GM23338 (cell line): ENCODE results near the gene MYLK3. TPM values are rescaled to one million over a fixed set of nuclear protein-coding genes. Genes with fewer than 3 reads are reported as not detected.

ENCODE experiments used
- ATAC-seq: fragments of 200-7000 bp; cut with Tn5 transposase; 3 replicates; pipeline ENCODE4 v1.9.1; 2020
- DNase-seq: peaks from one replicate; pipeline ENCODE4 v3.0.0-alpha.2; 2015; ENCODE audit warnings: low spot score
- H2AFZ ChIP-seq: fragments of 200-600 bp; sonication (generic); 2 replicates; pipeline ENCODE4 v1.8.0; 2016; ENCODE audit warnings: antibody characterized with exemption, mild to moderate bottlenecking, moderate library complexity
- H3F3A ChIP-seq: fragments of 200-600 bp; sonication (generic); replicated peaks from 2 replicates; pipeline ENCODE4 v1.8.0; 2017; ENCODE audit warnings: antibody characterized with exemption, mixed run types, low read depth
- H3K27ac ChIP-seq: fragments of 200-600 bp; sonication (generic); 2 replicates; pipeline ENCODE4 v1.6.1; 2016; ENCODE audit warnings: low read depth
- H3K27me3 ChIP-seq: fragments of 200-600 bp; sonication (generic); 2 replicates; pipeline ENCODE4 v1.8.0; 2016; ENCODE audit warnings: mild to moderate bottlenecking, mixed run types, moderate library complexity; ENCODE audit not compliant: insufficient read depth
- H3K36me3 ChIP-seq: fragments of 200-600 bp; sonication (generic); 2 replicates; pipeline ENCODE4 v1.8.0; 2016; ENCODE audit warnings: mild to moderate bottlenecking; ENCODE audit not compliant: insufficient read depth
- H3K4me1 ChIP-seq: fragments of 200-600 bp; sonication (generic); 2 replicates; pipeline ENCODE4 v1.8.0; 2016; ENCODE audit warnings: mild to moderate bottlenecking, moderate library complexity; ENCODE audit not compliant: insufficient read depth
- H3K4me2 ChIP-seq: fragments of 200-600 bp; sonication (generic); 2 replicates; pipeline ENCODE4 v1.7.1; 2017; ENCODE audit warnings: mixed run types
- H3K4me3 ChIP-seq: fragments of 200-600 bp; sonication (generic); 2 replicates; pipeline ENCODE4 v1.6.1; 2016; ENCODE audit warnings: mixed run types
- H3K79me2 ChIP-seq: fragments of 200-600 bp; sonication (generic); replicated peaks from 2 replicates; pipeline ENCODE4 v1.8.0; 2017; ENCODE audit warnings: mild to moderate bottlenecking; ENCODE audit not compliant: insufficient read depth
- H3K9me2 ChIP-seq: fragments of 200-600 bp; sonication (generic); 2 replicates; pipeline ENCODE4 v1.8.0; 2017; ENCODE audit not compliant: insufficient read depth
- H4K20me1 ChIP-seq: fragments of 200-600 bp; sonication (generic); replicated peaks from 2 replicates; pipeline ENCODE4 v1.8.0; 2017; ENCODE audit warnings: mild to moderate bottlenecking; ENCODE audit not compliant: insufficient read depth
- H3K27ac Mint-ChIP-seq: 2 replicates; pipeline ENCODE4 v1.8.0; 2020; ENCODE audit warnings: inconsistent platforms, mild to moderate bottlenecking, moderate library complexity, mixed read lengths
- H3K27me3 Mint-ChIP-seq: 3 replicates; pipeline ENCODE4 v1.8.0; 2022; ENCODE audit warnings: low read depth, mild to moderate bottlenecking, moderate library complexity, mixed read lengths, inconsistent platforms; ENCODE audit not compliant: insufficient read depth, poor library complexity
- H3K36me3 Mint-ChIP-seq: 3 replicates; pipeline ENCODE4 v1.8.0; 2021; ENCODE audit warnings: low read depth, mild to moderate bottlenecking, inconsistent platforms, moderate library complexity, mixed read lengths
- H3K4me1 Mint-ChIP-seq: 3 replicates; pipeline ENCODE4 v1.8.0; 2020; ENCODE audit warnings: mild to moderate bottlenecking, inconsistent platforms, mixed read lengths
- H3K4me3 Mint-ChIP-seq: 3 replicates; pipeline ENCODE4 v1.8.0; 2021; ENCODE audit warnings: moderate library complexity, mild to moderate bottlenecking, inconsistent platforms, mixed read lengths
- H3K9me3 Mint-ChIP-seq: 3 replicates; pipeline ENCODE4 v1.8.0; 2020; ENCODE audit warnings: moderate library complexity, mild to moderate bottlenecking, inconsistent platforms, mixed read lengths
- CREB1 ChIP-seq: fragments of 250-450 bp; sonication (Bioruptor Pico); IDR thresholded peaks from 2 replicates; pipeline ENCODE4 v1.5.0; 2020; ENCODE audit warnings: low read depth, mild to moderate bottlenecking, moderate library complexity
- EZH2 ChIP-seq: fragments of 200-600 bp; sonication (generic); IDR thresholded peaks from one replicate; pipeline ENCODE4 v1.8.0; 2017; ENCODE audit warnings: antibody characterized with exemption, mild to moderate bottlenecking, low read depth; ENCODE audit not compliant: unreplicated experiment
- EZH2phosphoT487 ChIP-seq: fragments of 200-600 bp; sonication (generic); IDR thresholded peaks from one replicate; pipeline ENCODE4 v1.8.1; 2018; ENCODE audit warnings: antibody characterized with exemption; ENCODE audit not compliant: unreplicated experiment
- JUNB ChIP-seq: IDR thresholded peaks from one replicate; pipeline ENCODE4 v1.6.1; 2016; ENCODE audit warnings: antibody characterized with exemption; ENCODE audit not compliant: unreplicated experiment
- NANOG ChIP-seq: IDR thresholded peaks from 2 replicates; pipeline ENCODE4 v1.6.1; 2016; ENCODE audit warnings: antibody characterized with exemption, borderline replicate concordance
- POLR2AphosphoS5 ChIP-seq: IDR thresholded peaks from 2 replicates; pipeline ENCODE4 v1.6.1; 2016; ENCODE audit warnings: antibody characterized with exemption, low read depth
- STAT1 ChIP-seq: IDR thresholded peaks from one replicate; pipeline ENCODE4 v1.6.1; 2016; ENCODE audit warnings: antibody characterized with exemption; ENCODE audit not compliant: unreplicated experiment
- ZNF114 ChIP-seq: fragments of 250-450 bp; sonication (Bioruptor Pico); IDR thresholded peaks from 2 replicates; pipeline ENCODE4 v1.5.0; 2020; ENCODE audit warnings: mild to moderate bottlenecking, moderate library complexity
- ZNF331 ChIP-seq: fragments of 250-450 bp; sonication (Bioruptor Pico); IDR thresholded peaks from 2 replicates; pipeline ENCODE4 v1.5.0; 2020; ENCODE audit warnings: low read depth, mild to moderate bottlenecking, moderate library complexity
- polyA plus RNA-seq: library from polyadenylated mRNA; unstranded; fragments of >200 nt; fragmentation: Nextera tagmentation; extraction: Ambion mirVana; gene quantifications from 2 replicates; pipeline ENCODE4 v1.2.1, GENCODE V29; 2016
- total RNA-seq: library from RNA; depleted of rRNA; stranded (reverse); fragments of >200 nt; shearing (Covaris generic); gene quantifications from 2 replicates; pipeline ENCODE4 v1.2.3, GENCODE V29; 2014
- TF ChIP-seq, protein P1 (sequence below): IDR thresholded peaks from one replicate; pipeline ENCODE4 v1.6.1; 2018; ENCODE audit warnings: antibody characterized with exemption; ENCODE audit not compliant: unreplicated experiment
- TF ChIP-seq, protein P2 (sequence below): IDR thresholded peaks from 2 replicates; pipeline ENCODE4 v1.6.1; 2016; ENCODE audit warnings: antibody characterized with exemption
- TF ChIP-seq, protein P3 (sequence below), 2 experiments: fragments of 200-600 bp in 1 of 2; sonication (generic) in 1 of 2; conservative IDR thresholded peaks; 2 replicates each; pipeline versions ENCODE4 v1.5.1 to v1.6.1; 2016 to 2017; ENCODE audit warnings: antibody characterized with exemption in 2 of 2, low read depth in 2 of 2, mild to moderate bottlenecking in 2 of 2, moderate library complexity in 1 of 2
- TF ChIP-seq, protein P4 (sequence below): fragments of 250-450 bp; sonication (Bioruptor Pico); IDR thresholded peaks from 2 replicates; pipeline ENCODE4 v1.5.0; 2020; ENCODE audit warnings: mild to moderate bottlenecking, moderate library complexity

Gene MYLK3
- total and polyA plus RNA-seq, 2 experiments from 2014 or later = 0.18 to 0.63 TPM

GRCh38 chr16:46711106-46712058, 36.8 kb downstream of the MYLK3 start:
- Histone ChIP-seq H3F3A (no peaks in the 10 kb centered on the region), H3K27ac (no peak overlapping the region), H3K4me2 (no peak overlapping the region), H3K36me3 (no peaks in the 10 kb centered on the region), H3K4me1 (no peaks in the 10 kb centered on the region), H3K79me2 (no peaks in the 10 kb centered on the region), H3K9me2 (no peaks in the 10 kb centered on the region), H3K4me3 (no peak overlapping the region), H4K20me1 (no peaks in the 10 kb centered on the region), H3K27me3 (no peaks in the 10 kb centered on the region), H2AFZ (no peak overlapping the region)
- no peaks in the 10 kb centered on the region for H3K4me1 Mint-ChIP-seq
- TF ChIP-seq, protein P1, sequence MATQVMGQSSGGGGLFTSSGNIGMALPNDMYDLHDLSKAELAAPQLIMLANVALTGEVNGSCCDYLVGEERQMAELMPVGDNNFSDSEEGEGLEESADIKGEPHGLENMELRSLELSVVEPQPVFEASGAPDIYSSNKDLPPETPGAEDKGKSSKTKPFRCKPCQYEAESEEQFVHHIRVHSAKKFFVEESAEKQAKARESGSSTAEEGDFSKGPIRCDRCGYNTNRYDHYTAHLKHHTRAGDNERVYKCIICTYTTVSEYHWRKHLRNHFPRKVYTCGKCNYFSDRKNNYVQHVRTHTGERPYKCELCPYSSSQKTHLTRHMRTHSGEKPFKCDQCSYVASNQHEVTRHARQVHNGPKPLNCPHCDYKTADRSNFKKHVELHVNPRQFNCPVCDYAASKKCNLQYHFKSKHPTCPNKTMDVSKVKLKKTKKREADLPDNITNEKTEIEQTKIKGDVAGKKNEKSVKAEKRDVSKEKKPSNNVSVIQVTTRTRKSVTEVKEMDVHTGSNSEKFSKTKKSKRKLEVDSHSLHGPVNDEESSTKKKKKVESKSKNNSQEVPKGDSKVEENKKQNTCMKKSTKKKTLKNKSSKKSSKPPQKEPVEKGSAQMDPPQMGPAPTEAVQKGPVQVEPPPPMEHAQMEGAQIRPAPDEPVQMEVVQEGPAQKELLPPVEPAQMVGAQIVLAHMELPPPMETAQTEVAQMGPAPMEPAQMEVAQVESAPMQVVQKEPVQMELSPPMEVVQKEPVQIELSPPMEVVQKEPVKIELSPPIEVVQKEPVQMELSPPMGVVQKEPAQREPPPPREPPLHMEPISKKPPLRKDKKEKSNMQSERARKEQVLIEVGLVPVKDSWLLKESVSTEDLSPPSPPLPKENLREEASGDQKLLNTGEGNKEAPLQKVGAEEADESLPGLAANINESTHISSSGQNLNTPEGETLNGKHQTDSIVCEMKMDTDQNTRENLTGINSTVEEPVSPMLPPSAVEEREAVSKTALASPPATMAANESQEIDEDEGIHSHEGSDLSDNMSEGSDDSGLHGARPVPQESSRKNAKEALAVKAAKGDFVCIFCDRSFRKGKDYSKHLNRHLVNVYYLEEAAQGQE = no peak
- TF ChIP-seq JUNB (no peak), ZNF331 (CRISPR knock-in tag) (no peak), STAT1 (no peak), ZNF114 (CRISPR knock-in tag) (no peak), EZH2 (no peak), POLR2AphosphoS5 (no peak), CREB1 (no peak), NANOG (no peak), EZH2phosphoT487 (no peak)
- TF ChIP-seq, protein P2, sequence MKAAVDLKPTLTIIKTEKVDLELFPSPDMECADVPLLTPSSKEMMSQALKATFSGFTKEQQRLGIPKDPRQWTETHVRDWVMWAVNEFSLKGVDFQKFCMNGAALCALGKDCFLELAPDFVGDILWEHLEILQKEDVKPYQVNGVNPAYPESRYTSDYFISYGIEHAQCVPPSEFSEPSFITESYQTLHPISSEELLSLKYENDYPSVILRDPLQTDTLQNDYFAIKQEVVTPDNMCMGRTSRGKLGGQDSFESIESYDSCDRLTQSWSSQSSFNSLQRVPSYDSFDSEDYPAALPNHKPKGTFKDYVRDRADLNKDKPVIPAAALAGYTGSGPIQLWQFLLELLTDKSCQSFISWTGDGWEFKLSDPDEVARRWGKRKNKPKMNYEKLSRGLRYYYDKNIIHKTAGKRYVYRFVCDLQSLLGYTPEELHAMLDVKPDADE = no peak
- TF ChIP-seq, protein P3, sequence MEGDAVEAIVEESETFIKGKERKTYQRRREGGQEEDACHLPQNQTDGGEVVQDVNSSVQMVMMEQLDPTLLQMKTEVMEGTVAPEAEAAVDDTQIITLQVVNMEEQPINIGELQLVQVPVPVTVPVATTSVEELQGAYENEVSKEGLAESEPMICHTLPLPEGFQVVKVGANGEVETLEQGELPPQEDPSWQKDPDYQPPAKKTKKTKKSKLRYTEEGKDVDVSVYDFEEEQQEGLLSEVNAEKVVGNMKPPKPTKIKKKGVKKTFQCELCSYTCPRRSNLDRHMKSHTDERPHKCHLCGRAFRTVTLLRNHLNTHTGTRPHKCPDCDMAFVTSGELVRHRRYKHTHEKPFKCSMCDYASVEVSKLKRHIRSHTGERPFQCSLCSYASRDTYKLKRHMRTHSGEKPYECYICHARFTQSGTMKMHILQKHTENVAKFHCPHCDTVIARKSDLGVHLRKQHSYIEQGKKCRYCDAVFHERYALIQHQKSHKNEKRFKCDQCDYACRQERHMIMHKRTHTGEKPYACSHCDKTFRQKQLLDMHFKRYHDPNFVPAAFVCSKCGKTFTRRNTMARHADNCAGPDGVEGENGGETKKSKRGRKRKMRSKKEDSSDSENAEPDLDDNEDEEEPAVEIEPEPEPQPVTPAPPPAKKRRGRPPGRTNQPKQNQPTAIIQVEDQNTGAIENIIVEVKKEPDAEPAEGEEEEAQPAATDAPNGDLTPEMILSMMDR (conservative IDR thresholded peaks at IDR 0.05; ENCODE audit: low read depth in 2 of 2) = no peak
- TF ChIP-seq, protein P4, sequence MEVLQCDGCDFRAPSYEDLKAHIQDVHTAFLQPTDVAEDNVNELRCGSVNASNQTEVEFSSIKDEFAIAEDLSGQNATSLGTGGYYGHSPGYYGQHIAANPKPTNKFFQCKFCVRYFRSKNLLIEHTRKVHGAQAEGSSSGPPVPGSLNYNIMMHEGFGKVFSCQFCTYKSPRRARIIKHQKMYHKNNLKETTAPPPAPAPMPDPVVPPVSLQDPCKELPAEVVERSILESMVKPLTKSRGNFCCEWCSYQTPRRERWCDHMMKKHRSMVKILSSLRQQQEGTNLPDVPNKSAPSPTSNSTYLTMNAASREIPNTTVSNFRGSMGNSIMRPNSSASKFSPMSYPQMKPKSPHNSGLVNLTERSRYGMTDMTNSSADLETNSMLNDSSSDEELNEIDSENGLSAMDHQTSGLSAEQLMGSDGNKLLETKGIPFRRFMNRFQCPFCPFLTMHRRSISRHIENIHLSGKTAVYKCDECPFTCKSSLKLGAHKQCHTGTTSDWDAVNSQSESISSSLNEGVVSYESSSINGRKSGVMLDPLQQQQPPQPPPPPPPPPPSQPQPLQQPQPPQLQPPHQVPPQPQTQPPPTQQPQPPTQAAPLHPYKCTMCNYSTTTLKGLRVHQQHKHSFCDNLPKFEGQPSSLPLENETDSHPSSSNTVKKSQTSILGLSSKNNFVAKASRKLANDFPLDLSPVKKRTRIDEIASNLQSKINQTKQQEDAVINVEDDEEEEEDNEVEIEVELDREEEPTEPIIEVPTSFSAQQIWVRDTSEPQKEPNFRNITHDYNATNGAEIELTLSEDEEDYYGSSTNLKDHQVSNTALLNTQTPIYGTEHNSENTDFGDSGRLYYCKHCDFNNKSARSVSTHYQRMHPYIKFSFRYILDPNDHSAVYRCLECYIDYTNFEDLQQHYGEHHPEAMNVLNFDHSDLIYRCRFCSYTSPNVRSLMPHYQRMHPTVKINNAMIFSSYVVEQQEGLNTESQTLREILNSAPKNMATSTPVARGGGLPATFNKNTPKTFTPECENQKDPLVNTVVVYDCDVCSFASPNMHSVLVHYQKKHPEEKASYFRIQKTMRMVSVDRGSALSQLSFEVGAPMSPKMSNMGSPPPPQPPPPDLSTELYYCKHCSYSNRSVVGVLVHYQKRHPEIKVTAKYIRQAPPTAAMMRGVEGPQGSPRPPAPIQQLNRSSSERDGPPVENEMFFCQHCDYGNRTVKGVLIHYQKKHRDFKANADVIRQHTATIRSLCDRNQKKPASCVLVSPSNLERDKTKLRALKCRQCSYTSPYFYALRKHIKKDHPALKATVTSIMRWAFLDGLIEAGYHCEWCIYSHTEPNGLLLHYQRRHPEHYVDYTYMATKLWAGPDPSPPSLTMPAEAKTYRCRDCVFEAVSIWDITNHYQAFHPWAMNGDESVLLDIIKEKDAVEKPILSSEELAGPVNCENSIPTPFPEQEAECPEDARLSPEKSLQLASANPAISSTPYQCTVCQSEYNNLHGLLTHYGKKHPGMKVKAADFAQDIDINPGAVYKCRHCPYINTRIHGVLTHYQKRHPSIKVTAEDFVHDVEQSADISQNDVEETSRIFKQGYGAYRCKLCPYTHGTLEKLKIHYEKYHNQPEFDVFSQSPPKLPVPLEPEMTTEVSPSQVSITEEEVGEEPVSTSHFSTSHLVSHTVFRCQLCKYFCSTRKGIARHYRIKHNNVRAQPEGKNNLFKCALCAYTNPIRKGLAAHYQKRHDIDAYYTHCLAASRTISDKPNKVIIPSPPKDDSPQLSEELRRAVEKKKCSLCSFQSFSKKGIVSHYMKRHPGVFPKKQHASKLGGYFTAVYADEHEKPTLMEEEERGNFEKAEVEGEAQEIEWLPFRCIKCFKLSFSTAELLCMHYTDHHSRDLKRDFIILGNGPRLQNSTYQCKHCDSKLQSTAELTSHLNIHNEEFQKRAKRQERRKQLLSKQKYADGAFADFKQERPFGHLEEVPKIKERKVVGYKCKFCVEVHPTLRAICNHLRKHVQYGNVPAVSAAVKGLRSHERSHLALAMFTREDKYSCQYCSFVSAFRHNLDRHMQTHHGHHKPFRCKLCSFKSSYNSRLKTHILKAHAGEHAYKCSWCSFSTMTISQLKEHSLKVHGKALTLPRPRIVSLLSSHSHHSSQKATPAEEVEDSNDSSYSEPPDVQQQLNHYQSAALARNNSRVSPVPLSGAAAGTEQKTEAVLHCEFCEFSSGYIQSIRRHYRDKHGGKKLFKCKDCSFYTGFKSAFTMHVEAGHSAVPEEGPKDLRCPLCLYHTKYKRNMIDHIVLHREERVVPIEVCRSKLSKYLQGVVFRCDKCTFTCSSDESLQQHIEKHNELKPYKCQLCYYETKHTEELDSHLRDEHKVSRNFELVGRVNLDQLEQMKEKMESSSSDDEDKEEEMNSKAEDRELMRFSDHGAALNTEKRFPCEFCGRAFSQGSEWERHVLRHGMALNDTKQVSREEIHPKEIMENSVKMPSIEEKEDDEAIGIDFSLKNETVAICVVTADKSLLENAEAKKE (CRISPR knock-in tag) = no peak
- no peak for DNase-seq
- no peak overlapping the region; the same call in 1 of the 2 replicates for H3K27ac Mint-ChIP-seq
- H3K27me3 Mint-ChIP-seq = peaks cover 4% of the 10 kb centered on the region
- H3K9me3 Mint-ChIP-seq = no peaks in the 10 kb centered on the region
- no peaks in the 10 kb centered on the region for H3K36me3 Mint-ChIP-seq
- no peak overlapping the region for H3K4me3 Mint-ChIP-seq
- ATAC-seq = no peak
